ENCODE results near the gene VTI1A. TPM values are rescaled to one million over a fixed set of nuclear protein-coding genes. Genes with fewer than 3 reads are reported as not detected.

VTI1A gene
- total and polyA plus RNA-seq, 2 of the 4 experiments (the other 2 are of a cell fraction): 9.7 to 24.9 TPM

GRCh38 chr10:112851181-112851580 is 404.2 kb downstream of the VTI1A start:
- Histone ChIP-seq H2BK20ac (ENCODE audit: low read depth, low read length) (no peak overlapping the region), H3K27ac (ENCODE audit: insufficient read depth, low read length) (no peak overlapping the region), H4K5ac (ENCODE audit: low read depth, low read length) (no peak overlapping the region), H2AFZ (replicated peaks; ENCODE audit: low read length, poor library complexity) (no peak overlapping the region), H4K91ac (ENCODE audit: insufficient read depth, low read depth, low read length) (no peak overlapping the region), H3K18ac (ENCODE audit: low read depth, low read length) (no peak overlapping the region), H3K4ac (ENCODE audit: low read depth, low read length) (no peak overlapping the region), H2AK5ac (ENCODE audit: low read depth, low read length) (no peak overlapping the region), H3K36me3 (ENCODE audit: control insufficient read depth, insufficient read depth, low read length) (no peaks in the 10 kb centered on the region), H2BK5ac (ENCODE audit: low read depth, low read length, poor library complexity, severe bottlenecking) (no peak overlapping the region), H3K23ac (ENCODE audit: low read depth, low read length) (no peak overlapping the region), H3K9me3 (ENCODE audit: control insufficient read depth, insufficient read depth, low read length) (peaks cover 17% of the 10 kb centered on the region), H4K20me1 (ENCODE audit: insufficient read depth, low read length) (no peaks in the 10 kb centered on the region), H3K79me1 (ENCODE audit: low read depth in 1 of 2, low read length in 2 of 2) (no peaks in the 10 kb centered on the region), H2BK120ac (ENCODE audit: low read depth, low read length) (no peak overlapping the region), H3K4me1 (ENCODE audit: control insufficient read depth, insufficient read depth, low read length) (no peaks in the 10 kb centered on the region), H3K4me3 (ENCODE audit: insufficient read depth, low read depth, low read length) (no peak overlapping the region), H3K27me3 (ENCODE audit: control insufficient read depth, insufficient read depth, low read length) (peaks cover 4% of the 10 kb centered on the region), H3K14ac (replicated peaks; ENCODE audit: low read depth, low read length) (no peak overlapping the region), H3K4me2 (ENCODE audit: low read depth, low read length) (no peak overlapping the region), H2AK9ac (replicated peaks; ENCODE audit: low read depth, low read length, poor library complexity) (no peak overlapping the region), H3K9me1 (ENCODE audit: insufficient read depth, low read length) (no peaks in the 10 kb centered on the region), H3K9ac (ENCODE audit: low read depth, low read length) (no peak overlapping the region), H3K56ac (ENCODE audit: extremely low read depth, insufficient read depth, low read length) (no peak overlapping the region), H2BK15ac (ENCODE audit: low read depth, low read length) (no peak overlapping the region), H4K8ac (ENCODE audit: low read depth in 2 of 2, low read length in 2 of 2) (no peak overlapping the region)
- no peak for ATAC-seq (ENCODE audit: low read depth)
- dilution Hi-C loops (cut with HindIII; ENCODE audit: low sequenced_read_pairs, unreplicated experiment): no loop called here
- BruUV-seq (replicated peaks): no TSS peak
- DNase-seq: no peak
- in situ Hi-C loops (cut with MboI; ENCODE audit: low sequenced_read_pairs): no loop called here
- intact Hi-C loops (cut with micrococcal nuclease): no loop called here
- no peak for TF ChIP-seq ELK1 (IDR thresholded peaks at IDR 0.05; ENCODE audit: borderline replicate concordance, low read depth, low read length)
- TF ChIP-seq RFX5 (IDR thresholded peaks at IDR 0.05; ENCODE audit: low read depth, low read length): no peak
- TF ChIP-seq POLR2A (IDR thresholded peaks at IDR 0.05; ENCODE audit: low read depth, low read length): no peak
- no peak for TF ChIP-seq CEBPB (IDR thresholded peaks at IDR 0.05; ENCODE audit: low read depth, low read length)
- no peak for TF ChIP-seq NFE2L2 (IDR thresholded peaks at IDR 0.05; ENCODE audit: low read depth, low read length)
- TF ChIP-seq SMC3 (IDR thresholded peaks at IDR 0.05; ENCODE audit: low read depth, low read length): no peak
- no peak for TF ChIP-seq CHD1 (IDR thresholded peaks at IDR 0.05; ENCODE audit: low read depth, low read length)
- no peak for TF ChIP-seq FOS (IDR thresholded peaks at IDR 0.05; ENCODE audit: low read depth, low read length)
- no peak for TF ChIP-seq MXI1 (IDR thresholded peaks at IDR 0.05; ENCODE audit: borderline replicate concordance, low read depth, low read length)
- TF ChIP-seq MAZ (IDR thresholded peaks at IDR 0.05; ENCODE audit: borderline replicate concordance, low read depth, low read length): no peak
- TF ChIP-seq USF2 (IDR thresholded peaks at IDR 0.05; ENCODE audit: low read depth, low read length): no peak
- no peak for TF ChIP-seq CTCF (conservative IDR thresholded peaks at IDR 0.05; ENCODE audit: low read depth, low read length)
- TF ChIP-seq BHLHE40 (IDR thresholded peaks at IDR 0.05; ENCODE audit: low read depth, low read length): no peak
- TF ChIP-seq RCOR1 (IDR thresholded peaks at IDR 0.05; ENCODE audit: insufficient replicate concordance, low read length): no peak
- TF ChIP-seq RAD21 (IDR thresholded peaks at IDR 0.05; ENCODE audit: low read length): no peak
- no peak for TF ChIP-seq MAFK (IDR thresholded peaks at IDR 0.05; ENCODE audit: low read depth, low read length)
- CTCF ChIA-PET: interaction anchor here (0.5 kb wide), 1 partner anchor 114 kb away, joined by 4 read pairs; no protein-coding TSS in a partner anchor
- POLR2A ChIA-PET (ENCODE audit: unreplicated experiment): no interaction called here
- no CpG with 5 or more reads among the region's 4 CpGs for WGBS, 2 experiments (ENCODE audit: extremely low coverage in 2 of 2, insufficient read length in 1 of 2)

All from IMR-90 (cell line).